Right lobe of liver (tissue), 4 donors: ENCODE data around the gene CLEC6A.

Source experiments
- POLR2A ChIP-seq: fragments of 450-650 bp; IDR thresholded peaks from one replicate; pipeline ENCODE4 v1.6.1; 2017; ENCODE audit warnings: antibody characterized with exemption, mild to moderate bottlenecking
- TF ChIP-seq, protein P1 (sequence below), 4 donors: fragments of 200-600 bp in 3 of 4; fragments of 450-650 bp in 1 of 4; IDR thresholded peaks; one replicate each; pipeline versions ENCODE4 v1.5.1 to v1.8.0; 2016 to 2022; ENCODE audit warnings: antibody characterized with exemption in 4 of 4, mild to moderate bottlenecking in 2 of 4
- donor health status: DM: no; HTN: no; CAD: no.
- donor health status: DM: no; HTN: no; CAD: no.
- donor health status: DM: no; HTN: yes; CAD: no.

DNA sequence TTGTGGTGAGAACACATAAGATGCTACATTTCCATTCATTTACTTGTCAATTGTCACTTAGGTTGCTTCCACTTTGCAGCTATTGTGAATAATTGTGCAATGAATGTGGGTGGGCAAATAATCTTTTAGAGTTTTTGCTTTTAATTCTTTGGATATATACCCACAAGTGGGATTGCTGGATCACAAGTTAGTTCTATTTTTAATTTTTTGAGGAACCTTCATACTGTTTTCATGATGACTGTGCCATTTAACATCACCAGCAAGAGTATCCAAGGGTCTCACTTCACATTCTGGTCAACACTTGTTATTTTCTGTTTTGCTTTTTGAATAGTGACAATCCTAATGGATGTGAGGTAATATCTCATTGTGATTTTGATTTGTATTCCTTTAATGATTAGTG, 10.5 kb downstream of the CLEC6A start:
- TF ChIP-seq, protein P1, sequence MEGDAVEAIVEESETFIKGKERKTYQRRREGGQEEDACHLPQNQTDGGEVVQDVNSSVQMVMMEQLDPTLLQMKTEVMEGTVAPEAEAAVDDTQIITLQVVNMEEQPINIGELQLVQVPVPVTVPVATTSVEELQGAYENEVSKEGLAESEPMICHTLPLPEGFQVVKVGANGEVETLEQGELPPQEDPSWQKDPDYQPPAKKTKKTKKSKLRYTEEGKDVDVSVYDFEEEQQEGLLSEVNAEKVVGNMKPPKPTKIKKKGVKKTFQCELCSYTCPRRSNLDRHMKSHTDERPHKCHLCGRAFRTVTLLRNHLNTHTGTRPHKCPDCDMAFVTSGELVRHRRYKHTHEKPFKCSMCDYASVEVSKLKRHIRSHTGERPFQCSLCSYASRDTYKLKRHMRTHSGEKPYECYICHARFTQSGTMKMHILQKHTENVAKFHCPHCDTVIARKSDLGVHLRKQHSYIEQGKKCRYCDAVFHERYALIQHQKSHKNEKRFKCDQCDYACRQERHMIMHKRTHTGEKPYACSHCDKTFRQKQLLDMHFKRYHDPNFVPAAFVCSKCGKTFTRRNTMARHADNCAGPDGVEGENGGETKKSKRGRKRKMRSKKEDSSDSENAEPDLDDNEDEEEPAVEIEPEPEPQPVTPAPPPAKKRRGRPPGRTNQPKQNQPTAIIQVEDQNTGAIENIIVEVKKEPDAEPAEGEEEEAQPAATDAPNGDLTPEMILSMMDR (IDR thresholded peaks at IDR 0.05), result no peak
- TF ChIP-seq POLR2A, result no peak
